ENCODE data around the gene KIF6. TPM values are rescaled to one million over a fixed set of nuclear protein-coding genes. Genes with fewer than 3 reads are reported as not detected.
A peak's percentile ranks its signal among the peaks of the same experiment; 100 is the strongest.
"Not testable (repeated sequence)": the region's sequence is repeated elsewhere in the genome, so short reads cannot be mapped to it uniquely, and the experiment has no call there.

The KIF6 gene
- polyA plus RNA-seq, 4 donors = 0.18 to 1.2 TPM; not detected in 2

DNA sequence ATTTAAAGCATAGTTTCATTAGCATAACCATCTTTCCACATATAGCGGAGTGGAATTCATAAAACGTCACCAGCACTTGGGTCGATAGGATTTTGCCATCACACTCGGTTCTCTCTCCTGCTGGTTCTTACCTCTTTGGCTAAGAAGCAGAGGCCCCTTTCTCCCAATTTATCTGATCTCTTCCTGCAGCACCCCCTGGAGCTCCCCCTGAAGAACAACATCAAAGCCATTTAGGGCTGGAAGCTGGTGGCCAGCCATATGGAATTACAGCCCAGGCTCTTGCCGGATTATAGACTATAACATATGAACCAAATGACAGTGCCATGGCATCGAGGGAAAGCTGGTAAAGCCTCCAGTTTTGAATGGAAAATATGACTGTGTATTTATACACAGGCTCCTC lies 6.4 kb upstream of the KIF6 start:
- Histone ChIP-seq H3K9me3 (ENCODE audit: control insufficient read depth in 2 of 2, insufficient read depth in 1 of 2, low read depth in 1 of 2, low read length in 1 of 2) (no peaks in the 10 kb centered on the region), H3K27me3 (ENCODE audit: control insufficient read depth in 3 of 3, insufficient read depth in 3 of 3, low read length in 3 of 3) (no peaks in the 10 kb centered on the region), H3K36me3 (ENCODE audit: control insufficient read depth in 3 of 3, insufficient read depth in 2 of 3, low read depth in 1 of 3, low read length in 3 of 3) (no peaks in the 10 kb centered on the region), H3K4me3 (ENCODE audit: low read depth in 1 of 3, low read length in 3 of 3) (no peak overlapping the region), H3K4me1 (ENCODE audit: control insufficient read depth in 3 of 3, insufficient read depth in 2 of 3, low read depth in 1 of 3, low read length in 2 of 3) (no peaks in the 10 kb centered on the region), H3K27ac (ENCODE audit: low read depth in 1 of 3, low read length in 2 of 3) (no peak overlapping the region)
- DNase-seq (no peak), FAIRE-seq (no peak)
- WGBS, 3 donors = 74 to 80% (median 75%) methylated on average over 6 of the region's 6 CpGs

DNA sequence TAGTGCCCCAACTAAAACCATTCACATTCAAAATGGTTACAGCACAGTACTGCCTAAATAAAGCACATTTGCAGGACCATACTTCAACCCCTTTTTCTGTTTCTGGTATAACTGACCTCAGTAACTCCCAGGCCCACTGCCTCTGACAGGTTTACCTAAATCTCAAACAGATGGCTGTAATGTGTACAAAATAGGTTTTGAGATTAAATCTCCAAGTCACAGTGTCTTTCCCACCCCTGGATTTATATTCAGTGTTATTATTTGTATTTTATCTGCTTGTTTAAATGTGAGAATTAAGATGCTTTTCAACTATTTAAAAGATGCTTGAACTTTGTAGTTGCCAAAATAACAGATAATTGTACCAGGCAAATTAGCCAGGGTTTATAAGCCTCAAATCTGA lies 4.7 kb upstream of the KIF6 start:
- Histone ChIP-seq H3K4me3 (ENCODE audit: low read depth in 1 of 3, low read length in 3 of 3) (no peak overlapping the region), H3K4me1 (ENCODE audit: control insufficient read depth in 3 of 3, insufficient read depth in 2 of 3, low read depth in 1 of 3, low read length in 2 of 3) (no peaks in the 10 kb centered on the region), H3K27me3 (ENCODE audit: control insufficient read depth in 3 of 3, insufficient read depth in 3 of 3, low read length in 3 of 3) (no peaks in the 10 kb centered on the region), H3K9me3 (ENCODE audit: control insufficient read depth in 2 of 2, insufficient read depth in 1 of 2, low read depth in 1 of 2, low read length in 1 of 2) (no peaks in the 10 kb centered on the region), H3K36me3 (ENCODE audit: control insufficient read depth in 3 of 3, insufficient read depth in 2 of 3, low read depth in 1 of 3, low read length in 3 of 3) (no peaks in the 10 kb centered on the region), H3K27ac (ENCODE audit: low read depth in 1 of 3, low read length in 2 of 3) (no peak overlapping the region)
- FAIRE-seq = no peak
- DNase-seq = no peak

DNA sequence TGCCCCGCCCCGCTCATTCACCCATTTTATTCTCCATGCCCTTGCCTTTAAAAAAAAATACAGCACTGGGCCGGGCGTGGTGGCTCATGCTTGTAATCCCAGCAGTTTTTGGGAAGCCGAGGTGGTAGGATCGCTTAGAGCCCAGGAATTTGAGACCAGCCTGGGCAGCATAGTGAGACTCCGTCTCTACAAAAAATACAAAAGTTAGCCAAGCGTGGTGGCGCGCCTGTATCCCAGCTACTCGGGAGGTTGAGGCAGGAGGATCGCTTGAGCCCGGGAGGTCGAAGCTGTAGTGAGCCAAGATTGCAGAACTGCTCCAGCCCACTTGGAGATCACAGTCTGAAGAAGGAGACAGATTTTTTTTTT lies 407 bp upstream of the KIF6 start:
- H3K27ac ChIP-seq (ENCODE audit: low read depth in 1 of 3, low read length in 2 of 3) = no peak overlapping the region
- no peaks in the 10 kb centered on the region for H3K36me3 ChIP-seq (ENCODE audit: control insufficient read depth in 3 of 3, insufficient read depth in 2 of 3, low read depth in 1 of 3, low read length in 3 of 3)
- no peaks in the 10 kb centered on the region for H3K27me3 ChIP-seq (ENCODE audit: control insufficient read depth in 3 of 3, insufficient read depth in 3 of 3, low read length in 3 of 3)
- H3K4me3 ChIP-seq (ENCODE audit: low read depth in 1 of 3, low read length in 3 of 3) = peak overlapping the region in 1 of 3 donors; percentile 68
- WGBS, 3 donors = 53 to 67% (median 66%) methylated on average over 14 of the region's 14 CpGs
- FAIRE-seq (no peak), DNase-seq (no peak)
- no peaks in the 10 kb centered on the region for H3K9me3 ChIP-seq (ENCODE audit: control insufficient read depth in 2 of 2, insufficient read depth in 1 of 2, low read depth in 1 of 2, low read length in 1 of 2)
- no peaks in the 10 kb centered on the region for H3K4me1 ChIP-seq (ENCODE audit: control insufficient read depth in 3 of 3, insufficient read depth in 2 of 3, low read depth in 1 of 3, low read length in 2 of 3)

DNA sequence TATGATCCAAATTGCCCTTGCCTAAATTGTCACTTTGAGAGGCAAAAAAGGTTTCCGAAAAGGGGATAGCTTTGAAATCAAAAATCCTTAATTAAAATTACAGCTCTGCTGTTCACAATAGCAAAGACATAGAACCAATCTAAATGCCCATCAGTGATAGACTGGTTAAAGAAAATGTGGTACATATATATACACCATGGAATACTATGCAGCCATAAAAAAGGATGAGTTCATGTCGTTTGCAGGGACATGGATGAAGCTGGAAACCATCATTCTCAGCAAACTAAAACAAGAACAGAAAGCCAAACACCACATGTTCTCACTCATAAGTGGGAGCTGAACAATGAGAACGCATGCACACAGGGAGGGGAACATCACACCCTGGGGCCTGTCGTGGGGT lies 1.9 kb downstream of the KIF6 start:
- DNase-seq; H3K36me3 ChIP-seq (ENCODE audit: control insufficient read depth in 3 of 3, insufficient read depth in 2 of 3, low read depth in 1 of 3, low read length in 3 of 3); H3K4me3 ChIP-seq (ENCODE audit: low read depth in 1 of 3, low read length in 3 of 3); FAIRE-seq; H3K27ac ChIP-seq (ENCODE audit: low read depth in 1 of 3, low read length in 2 of 3); H3K27me3 ChIP-seq (ENCODE audit: control insufficient read depth in 3 of 3, insufficient read depth in 3 of 3, low read length in 3 of 3); H3K4me1 ChIP-seq (ENCODE audit: control insufficient read depth in 3 of 3, insufficient read depth in 2 of 3, low read depth in 1 of 3, low read length in 2 of 3); H3K9me3 ChIP-seq (ENCODE audit: control insufficient read depth in 2 of 2, insufficient read depth in 1 of 2, low read depth in 1 of 2, low read length in 1 of 2): not testable (repeated sequence)
- WGBS, 3 donors = 87 to 91% (median 91%) methylated on average over 4 of the region's 4 CpGs

DNA sequence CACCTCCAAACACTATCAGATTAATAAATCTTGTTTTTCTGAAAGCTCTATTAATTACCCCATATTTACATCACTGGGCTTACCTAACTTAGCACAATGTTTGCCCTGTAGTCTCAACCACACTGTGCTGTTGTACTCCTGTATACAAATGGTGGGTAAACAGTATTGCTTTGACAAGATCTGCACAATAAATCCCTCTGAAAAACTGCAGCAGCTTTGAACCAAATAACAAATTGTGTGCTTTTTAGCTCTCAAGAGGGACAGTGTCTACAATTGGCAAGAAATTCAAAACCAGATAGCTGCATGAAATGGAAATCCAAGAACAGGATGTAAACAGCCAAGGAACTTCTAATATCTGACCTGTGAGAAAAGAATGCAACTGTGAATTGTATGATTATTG lies 10.4 kb downstream of the KIF6 start:
- no peak for DNase-seq
- no peak for FAIRE-seq

DNA sequence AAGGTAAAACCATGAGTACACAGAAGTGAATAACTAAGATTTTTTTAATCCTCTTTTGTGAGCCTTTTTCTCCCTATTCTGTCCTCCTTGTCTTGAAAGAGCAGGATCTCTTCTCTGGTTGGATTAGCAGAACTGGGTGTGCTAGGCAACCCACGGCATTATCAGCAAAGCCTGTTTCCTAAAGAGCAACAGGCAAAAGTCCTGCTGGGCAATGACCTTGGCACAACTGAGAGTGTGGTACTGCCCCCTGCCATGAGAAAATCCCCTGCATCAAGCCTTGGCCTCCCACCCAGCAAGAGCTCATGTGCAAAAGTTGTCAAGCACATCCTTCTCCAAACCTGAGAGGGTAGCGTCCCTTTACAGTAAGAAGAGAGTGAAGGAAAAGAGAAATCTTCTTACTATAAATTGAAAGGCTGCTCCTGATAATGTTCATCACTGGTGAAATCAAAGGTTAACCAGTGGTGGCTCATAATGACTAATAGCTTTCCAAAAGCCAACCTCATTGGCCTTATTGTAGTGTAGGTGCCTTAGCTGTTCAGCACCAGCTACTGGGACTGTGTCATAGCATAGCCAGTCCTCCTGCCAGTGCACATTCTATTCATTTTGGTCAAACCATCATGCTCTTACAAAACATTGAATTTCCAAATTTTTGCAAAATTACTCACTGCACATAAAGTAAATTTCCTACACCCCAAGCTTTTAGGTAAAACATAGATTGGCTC lies 17.1 kb downstream of the KIF6 start:
- peak in 1 of 2 donors; percentile 16 for DNase-seq
- 49 to 78% (median 51%) methylated on average over 2 of the region's 2 CpGs for WGBS, 3 donors
- no peak for FAIRE-seq

More for the DNA sequence above, 10.4 kb downstream of the KIF6 start:
- Histone ChIP-seq H3K27me3 (ENCODE audit: control insufficient read depth in 3 of 3, insufficient read depth in 3 of 3, low read length in 3 of 3) (no peaks in the 10 kb centered on the region), H3K9me3 (ENCODE audit: control insufficient read depth in 2 of 2, insufficient read depth in 1 of 2, low read depth in 1 of 2, low read length in 1 of 2) (no peaks in the 10 kb centered on the region), H3K4me1 (ENCODE audit: control insufficient read depth in 3 of 3, insufficient read depth in 2 of 3, low read depth in 1 of 3, low read length in 2 of 3) (no peaks in the 10 kb centered on the region), H3K4me3 (ENCODE audit: low read depth in 1 of 3, low read length in 3 of 3) (no peak overlapping the region), H3K27ac (ENCODE audit: low read depth in 1 of 3, low read length in 2 of 3) (no peak overlapping the region), H3K36me3 (ENCODE audit: control insufficient read depth in 3 of 3, insufficient read depth in 2 of 3, low read depth in 1 of 3, low read length in 3 of 3) (no peaks in the 10 kb centered on the region)

DNA sequence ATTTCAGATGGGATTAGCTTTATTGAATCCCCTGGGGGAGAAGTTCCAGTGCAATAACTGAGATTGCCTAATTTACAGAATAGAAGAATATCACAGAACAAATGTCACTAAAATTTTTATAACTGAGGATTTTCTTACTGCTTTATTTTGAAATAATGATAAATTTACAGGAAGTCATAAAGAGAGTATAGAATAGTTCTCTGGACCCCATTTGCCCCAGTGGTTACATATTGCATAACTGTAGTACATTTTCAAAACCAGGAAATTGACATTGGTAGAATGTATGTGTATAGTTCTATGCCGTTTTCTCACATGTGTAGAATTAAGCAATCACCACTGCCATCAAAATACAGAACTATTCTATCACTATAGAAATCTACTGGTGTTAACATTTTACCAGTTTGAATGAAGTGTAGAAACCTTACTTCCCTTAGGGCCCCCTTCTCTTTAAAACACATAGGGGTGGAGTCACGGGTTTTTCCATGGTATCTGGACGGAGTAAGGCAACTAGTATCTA lies 18.3 kb downstream of the KIF6 start:
- WGBS, 3 donors = 55 to 61% (median 61%) methylated on average over 3 of the region's 3 CpGs
- no peak overlapping the region for H3K4me3 ChIP-seq (ENCODE audit: low read depth in 1 of 3, low read length in 3 of 3)
- H3K27me3 ChIP-seq (ENCODE audit: control insufficient read depth in 3 of 3, insufficient read depth in 3 of 3, low read length in 3 of 3) = no peaks in the 10 kb centered on the region
- FAIRE-seq = no peak
- H3K9me3 ChIP-seq (ENCODE audit: control insufficient read depth in 2 of 2, insufficient read depth in 1 of 2, low read depth in 1 of 2, low read length in 1 of 2) = no peaks in the 10 kb centered on the region
- no peak overlapping the region for H3K27ac ChIP-seq (ENCODE audit: low read depth in 1 of 3, low read length in 2 of 3)
- no peaks in the 10 kb centered on the region for H3K4me1 ChIP-seq (ENCODE audit: control insufficient read depth in 3 of 3, insufficient read depth in 2 of 3, low read depth in 1 of 3, low read length in 2 of 3)
- DNase-seq = no peak
- no peaks in the 10 kb centered on the region for H3K36me3 ChIP-seq (ENCODE audit: control insufficient read depth in 3 of 3, insufficient read depth in 2 of 3, low read depth in 1 of 3, low read length in 3 of 3)

More for the DNA sequence above, 17.1 kb downstream of the KIF6 start:
- H3K27ac ChIP-seq (ENCODE audit: low read depth in 1 of 3, low read length in 2 of 3) = no peak overlapping the region
- no peaks in the 10 kb centered on the region for H3K9me3 ChIP-seq (ENCODE audit: control insufficient read depth in 2 of 2, insufficient read depth in 1 of 2, low read depth in 1 of 2, low read length in 1 of 2)
- H3K36me3 ChIP-seq (ENCODE audit: control insufficient read depth in 3 of 3, insufficient read depth in 2 of 3, low read depth in 1 of 3, low read length in 3 of 3) = no peaks in the 10 kb centered on the region
- no peaks in the 10 kb centered on the region for H3K27me3 ChIP-seq (ENCODE audit: control insufficient read depth in 3 of 3, insufficient read depth in 3 of 3, low read length in 3 of 3)
- H3K4me3 ChIP-seq (ENCODE audit: low read depth in 1 of 3, low read length in 3 of 3) = no peak overlapping the region
- H3K4me1 ChIP-seq (ENCODE audit: control insufficient read depth in 3 of 3, insufficient read depth in 2 of 3, low read depth in 1 of 3, low read length in 2 of 3) = no peaks in the 10 kb centered on the region

DNA sequence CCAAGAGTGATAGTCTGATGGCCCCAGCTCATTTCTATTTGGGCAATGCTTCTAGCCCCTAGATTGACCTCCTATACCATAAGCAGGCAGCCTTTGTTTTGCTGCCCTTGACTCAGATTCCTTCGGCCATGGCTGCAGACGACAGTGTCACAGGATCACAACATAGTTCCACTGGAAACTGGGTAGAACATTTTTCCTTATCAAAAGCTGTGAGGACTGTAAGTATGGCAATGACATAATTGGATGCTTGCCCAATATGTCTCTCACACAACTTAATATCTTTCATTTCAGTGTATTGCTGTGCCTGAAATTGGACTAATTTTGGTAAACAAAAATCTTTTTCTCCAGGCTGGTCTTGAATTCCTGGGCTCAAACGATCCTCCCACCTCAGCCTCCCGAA lies 22.9 kb downstream of the KIF6 start:
- Histone ChIP-seq H3K4me1 (ENCODE audit: control insufficient read depth in 3 of 3, insufficient read depth in 2 of 3, low read depth in 1 of 3, low read length in 2 of 3) (no peaks in the 10 kb centered on the region), H3K27ac (ENCODE audit: low read depth in 1 of 3, low read length in 2 of 3) (no peak overlapping the region), H3K9me3 (ENCODE audit: control insufficient read depth in 2 of 2, insufficient read depth in 1 of 2, low read depth in 1 of 2, low read length in 1 of 2) (no peaks in the 10 kb centered on the region), H3K4me3 (ENCODE audit: low read depth in 1 of 3, low read length in 3 of 3) (no peak overlapping the region), H3K36me3 (ENCODE audit: control insufficient read depth in 3 of 3, insufficient read depth in 2 of 3, low read depth in 1 of 3, low read length in 3 of 3) (no peaks in the 10 kb centered on the region), H3K27me3 (ENCODE audit: control insufficient read depth in 3 of 3, insufficient read depth in 3 of 3, low read length in 3 of 3) (no peaks in the 10 kb centered on the region)
- WGBS, 3 donors = 79 to 84% (median 83%) methylated on average over 4 of the region's 4 CpGs
- FAIRE-seq = no peak
- no peak for DNase-seq

DNA sequence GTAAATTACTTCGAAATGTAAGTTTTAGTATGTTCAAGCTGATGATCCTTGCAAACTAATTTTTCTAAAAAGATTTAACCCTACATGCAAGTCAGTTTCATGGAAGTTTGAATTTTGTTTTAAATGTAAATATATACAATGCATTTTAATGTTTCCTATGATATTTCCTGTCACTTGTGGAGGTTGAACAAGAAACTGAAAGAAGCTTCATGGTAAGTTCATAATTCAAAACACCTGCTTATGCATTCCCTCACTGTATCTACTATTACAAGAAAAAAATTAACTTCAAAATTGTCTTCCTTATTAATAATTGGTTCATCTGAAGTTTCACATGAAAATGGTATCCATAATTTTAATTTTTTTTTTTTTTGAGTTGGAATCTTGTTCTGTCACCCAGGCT lies 24.8 kb downstream of the KIF6 start:
- 57 to 78% (median 57%) methylated on average over 1 of the region's 1 CpG for whole genome bisulfite sequencing, 3 donors

More for the DNA sequence above, 24.8 kb downstream of the KIF6 start:
- no peaks in the 10 kb centered on the region for H3K36me3 ChIP-seq (ENCODE audit: control insufficient read depth in 3 of 3, insufficient read depth in 2 of 3, low read depth in 1 of 3, low read length in 3 of 3)
- DNase-seq (no peak), FAIRE-seq (no peak)
- no peak overlapping the region for H3K27ac ChIP-seq (ENCODE audit: low read depth in 1 of 3, low read length in 2 of 3)
- no peaks in the 10 kb centered on the region for H3K9me3 ChIP-seq (ENCODE audit: control insufficient read depth in 2 of 2, insufficient read depth in 1 of 2, low read depth in 1 of 2, low read length in 1 of 2)
- no peak overlapping the region for H3K4me3 ChIP-seq (ENCODE audit: low read depth in 1 of 3, low read length in 3 of 3)
- no peaks in the 10 kb centered on the region for H3K27me3 ChIP-seq (ENCODE audit: control insufficient read depth in 3 of 3, insufficient read depth in 3 of 3, low read length in 3 of 3)
- no peaks in the 10 kb centered on the region for H3K4me1 ChIP-seq (ENCODE audit: control insufficient read depth in 3 of 3, insufficient read depth in 2 of 3, low read depth in 1 of 3, low read length in 2 of 3)

Data from small intestine (tissue), 7 donors.